NB4 (cell line): Measurements from ENCODE around the gene CDH13.

Source experiments
- CTCF ChIP-seq: IDR thresholded peaks from one replicate; pipeline ENCODE4 v1.5.1; 2012; ENCODE audit warnings: low read depth, low read length
- MAX ChIP-seq: IDR thresholded peaks from 2 replicates; pipeline ENCODE4 v1.6.1; 2011; ENCODE audit warnings: low read depth, low read length
- MYC ChIP-seq: IDR thresholded peaks from 2 replicates; pipeline ENCODE4 v1.6.1; 2011; ENCODE audit warnings: low read depth, low read length
- POLR2A ChIP-seq: IDR thresholded peaks from 2 replicates; pipeline ENCODE4 v1.6.1; 2011; ENCODE audit warnings: mild to moderate bottlenecking; ENCODE audit not compliant: insufficient read length; ENCODE audit errors: extremely low read depth

GRCh38 chr16:82992786-82993185 is 366.0 kb downstream of the CDH13 start:
- TF ChIP-seq MAX (no peak), CTCF (no peak), POLR2A (no peak), MYC (no peak)
